Measurements from ENCODE around the gene HIP1R. TPM values are rescaled to one million over a fixed set of nuclear protein-coding genes. Genes with fewer than 3 reads are reported as not detected.

Gene HIP1R
- total and polyA plus RNA-seq, 11 donors: 14.9 to 49.5 (median 19.6) TPM

DNA sequence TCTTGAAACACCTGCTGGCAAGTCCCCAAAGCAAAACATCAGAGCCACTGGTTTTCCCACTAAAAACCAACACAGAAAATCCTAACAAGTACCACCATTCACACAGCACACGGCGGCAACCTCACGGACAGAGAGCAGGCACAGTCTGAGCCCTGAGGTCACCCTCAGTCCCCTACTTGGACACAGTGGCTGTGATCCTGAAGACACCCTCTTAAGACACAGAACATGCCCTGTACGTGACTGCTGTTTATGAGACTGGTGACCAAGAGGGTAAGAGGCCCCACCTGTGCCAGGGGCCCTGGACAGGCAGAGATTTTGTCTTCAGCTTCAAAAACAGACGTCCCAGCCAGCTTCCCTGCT lies 29.6 kb downstream of the HIP1R start:
- no peak overlapping the region for H3K4me3 ChIP-seq
- 48 to 73% (median 70%) methylated on average over 4 to 5 of the region's 5 CpGs for WGBS, 4 donors
- TF ChIP-seq POLR2A (IDR thresholded peaks at IDR 0.05): no peak
- TF ChIP-seq, protein P1, sequence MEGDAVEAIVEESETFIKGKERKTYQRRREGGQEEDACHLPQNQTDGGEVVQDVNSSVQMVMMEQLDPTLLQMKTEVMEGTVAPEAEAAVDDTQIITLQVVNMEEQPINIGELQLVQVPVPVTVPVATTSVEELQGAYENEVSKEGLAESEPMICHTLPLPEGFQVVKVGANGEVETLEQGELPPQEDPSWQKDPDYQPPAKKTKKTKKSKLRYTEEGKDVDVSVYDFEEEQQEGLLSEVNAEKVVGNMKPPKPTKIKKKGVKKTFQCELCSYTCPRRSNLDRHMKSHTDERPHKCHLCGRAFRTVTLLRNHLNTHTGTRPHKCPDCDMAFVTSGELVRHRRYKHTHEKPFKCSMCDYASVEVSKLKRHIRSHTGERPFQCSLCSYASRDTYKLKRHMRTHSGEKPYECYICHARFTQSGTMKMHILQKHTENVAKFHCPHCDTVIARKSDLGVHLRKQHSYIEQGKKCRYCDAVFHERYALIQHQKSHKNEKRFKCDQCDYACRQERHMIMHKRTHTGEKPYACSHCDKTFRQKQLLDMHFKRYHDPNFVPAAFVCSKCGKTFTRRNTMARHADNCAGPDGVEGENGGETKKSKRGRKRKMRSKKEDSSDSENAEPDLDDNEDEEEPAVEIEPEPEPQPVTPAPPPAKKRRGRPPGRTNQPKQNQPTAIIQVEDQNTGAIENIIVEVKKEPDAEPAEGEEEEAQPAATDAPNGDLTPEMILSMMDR (IDR thresholded peaks at IDR 0.05): no peak
- DNase-seq (peak in 2 of 5 donors; percentile 5 to 14), ATAC-seq (no peak)
- intact Hi-C loops (cut with DNase I): loop anchor here in 6 of 10 donors (5.0 to 10.0 kb wide), 4 partner anchors 32 to 372 kb away; partner anchors contain the start of genes MPHOSPH9 (in 2 of the 6), MTRFR (in 2 of the 6) and VPS37B (in 2 of the 6)
- H3K27me3 ChIP-seq: no peaks in the 10 kb centered on the region
- peaks cover 8 to 85% (median 63%) of the 10 kb centered on the region in 12 donors for H3K4me1 ChIP-seq
- H3K27ac ChIP-seq: peak overlapping the region in 8 of 12 donors; percentile 47 to 89 (median 82)
- H3K36me3 ChIP-seq: peaks cover 0 to 55% (median 43%) of the 10 kb centered on the region in 9 donors
- no peaks in the 10 kb centered on the region for H3K9me3 ChIP-seq

DNA sequence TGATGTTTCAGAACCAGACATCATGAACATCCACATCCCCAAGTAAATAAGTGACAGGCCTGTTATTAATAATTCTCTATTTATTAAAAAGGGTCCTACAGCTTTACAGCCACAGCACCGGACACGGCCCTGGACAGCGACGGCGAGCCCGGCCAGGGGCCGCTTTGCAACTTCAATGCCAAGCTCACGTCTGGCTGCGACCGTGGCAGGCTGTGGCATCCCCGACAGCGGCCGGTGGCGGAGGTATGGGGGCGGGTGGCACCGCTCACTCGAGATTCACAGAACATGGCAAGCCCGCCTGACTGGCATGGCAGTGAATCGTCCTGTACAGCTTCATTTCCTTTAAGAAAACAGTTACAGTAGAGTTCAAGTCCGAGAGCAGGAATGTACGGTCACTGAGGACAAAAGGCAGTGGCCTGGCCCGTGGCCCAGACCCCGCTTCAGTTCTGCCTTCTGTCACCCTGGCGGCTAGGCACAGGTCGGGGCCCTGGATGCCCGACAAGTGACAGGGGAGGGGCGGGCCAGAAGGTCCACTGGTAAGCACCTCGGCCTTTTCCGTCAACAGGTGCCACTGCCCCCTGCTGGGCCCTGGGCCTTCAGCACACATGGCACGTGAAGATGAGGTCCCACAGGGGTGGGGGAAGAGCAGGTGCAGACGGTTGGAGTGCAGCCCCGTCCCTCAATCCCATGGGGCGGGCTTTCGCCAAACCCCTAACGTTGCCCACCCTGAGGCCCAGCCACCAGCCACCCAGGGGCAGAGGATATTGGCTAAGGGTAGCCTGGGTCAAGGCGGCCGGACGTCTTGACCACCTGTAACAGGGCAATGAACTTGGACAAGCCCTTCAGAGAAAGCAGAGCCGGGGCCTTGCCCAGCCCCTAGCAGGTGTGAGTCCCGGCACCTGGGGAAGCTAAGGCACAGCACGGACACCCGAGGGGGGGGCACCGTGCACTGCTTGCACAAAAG lies 30.3 kb downstream of the HIP1R start:
- Histone ChIP-seq H3K9me3 (no peaks in the 10 kb centered on the region), H3K27me3 (no peaks in the 10 kb centered on the region), H3K36me3 (peaks cover 0 to 62% (median 49%) of the 10 kb centered on the region in 9 donors), H3K4me3 (no peak overlapping the region), H3K4me1 (peaks cover 8 to 85% (median 67%) of the 10 kb centered on the region in 12 donors), H3K27ac (peak overlapping the region in 11 of 12 donors; percentile 15 to 89 (median 78))
- intact Hi-C loops (cut with DNase I): loop anchor here in 3 of 10 donors (2.0 to 10.0 kb wide), 3 partner anchors 29 to 369 kb away; partner anchors contain the start of genes MPHOSPH9 (in 2 of the 3) and MTRFR (in 2 of the 3)
- TF ChIP-seq, protein P1 (IDR thresholded peaks at IDR 0.05): peak; percentile 13 to 55 (median 30)
- no peak for TF ChIP-seq POLR2A (IDR thresholded peaks at IDR 0.05)
- peak; percentile 5 to 35 (median 20) for ATAC-seq
- WGBS, 4 donors: 55 to 65% (median 59%) methylated on average over 37 to 43 of the region's 43 CpGs
- DNase-seq: peak in 3 of 5 donors; percentile 69 to 81 (median 77)

DNA sequence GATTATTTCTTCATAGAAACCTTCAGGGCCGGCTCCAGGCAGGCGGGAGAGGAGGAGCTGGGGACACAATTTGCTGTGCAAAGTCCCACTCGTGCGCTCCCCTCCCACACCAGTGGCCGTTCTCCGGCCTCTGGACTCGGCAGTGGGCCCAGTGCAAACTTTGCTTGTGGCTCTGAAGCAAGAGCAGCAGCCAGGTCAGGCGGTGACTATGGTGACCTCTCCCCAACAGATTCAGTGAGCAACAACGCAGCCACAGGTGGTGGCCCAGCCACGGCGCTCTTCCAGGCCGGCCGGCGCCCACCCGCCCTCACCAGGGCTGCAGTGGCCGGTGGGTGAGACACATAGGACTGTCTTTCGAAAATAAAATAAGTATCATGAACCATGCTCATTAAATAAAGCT lies 31.1 kb downstream of the HIP1R start:
- no peaks in the 10 kb centered on the region for H3K9me3 ChIP-seq
- H3K27me3 ChIP-seq: no peaks in the 10 kb centered on the region
- peak in 2 of 4 donors; percentile 1 to 8 for ATAC-seq
- TF ChIP-seq, protein P1 (IDR thresholded peaks at IDR 0.05): no peak
- no peak for TF ChIP-seq POLR2A (IDR thresholded peaks at IDR 0.05)
- H3K4me3 ChIP-seq: no peak overlapping the region
- peaks cover 12 to 87% (median 71%) of the 10 kb centered on the region in 12 donors for H3K4me1 ChIP-seq
- WGBS, 4 donors: 77 to 83% (median 78%) methylated on average over 16 to 17 of the region's 17 CpGs
- DNase-seq: peak in 3 of 5 donors; percentile 37 to 41 (median 40)
- H3K27ac ChIP-seq: peak overlapping the region; percentile 15 to 89 (median 79)
- peaks cover 0 to 65% (median 49%) of the 10 kb centered on the region in 9 donors for H3K36me3 ChIP-seq
- intact Hi-C loops (cut with DNase I): loop anchor here in 3 of 10 donors (2.0 to 10.0 kb wide), 3 partner anchors 28 to 368 kb away; partner anchors contain the start of genes MPHOSPH9 (in 2 of the 3) and MTRFR (in 2 of the 3)

Data from heart left ventricle (tissue), 16 donors.